Upper lobe of right lung (tissue), 1 donor: ENCODE measurements around the gene NRXN3. TPM values are rescaled to one million over a fixed set of nuclear protein-coding genes. Genes with fewer than 3 reads are reported as not detected.

Experiments
- ATAC-seq: fragments of 200-7000 bp; cut with Tn5 transposase; one replicate; pipeline ENCODE4 v1.9.1; 2020; ENCODE audit warnings: mild to moderate bottlenecking, moderate library complexity
- DNase-seq: peaks from one replicate; pipeline ENCODE4 v3.0.0-alpha.2; 2020
- H3K27ac ChIP-seq: fragments of 200-600 bp; one replicate; pipeline ENCODE4 v1.8.0; 2022
- H3K27me3 ChIP-seq: fragments of 200-600 bp; one replicate; pipeline ENCODE4 v1.8.0; 2022; ENCODE audit warnings: mild to moderate bottlenecking
- H3K36me3 ChIP-seq: fragments of 200-600 bp; one replicate; pipeline ENCODE4 v1.8.0; 2022
- H3K4me1 ChIP-seq: fragments of 200-600 bp; one replicate; pipeline ENCODE4 v1.8.0; 2022
- H3K4me3 ChIP-seq: fragments of 200-600 bp; one replicate; pipeline ENCODE4 v1.8.0; 2022; ENCODE audit warnings: mild to moderate bottlenecking
- H3K9me3 ChIP-seq: fragments of 200-600 bp; one replicate; pipeline ENCODE4 v1.8.0; 2022
- CTCF ChIP-seq: fragments of 200-600 bp; IDR thresholded peaks from one replicate; pipeline ENCODE4 v1.8.0; 2022; ENCODE audit warnings: antibody characterized with exemption
- intact Hi-C: fragments of 100-400 bp; cut with DNase I; formaldehyde crosslinking; loops from one replicate; pipeline ENCODE4 v1.11.0; 2022
- total RNA-seq: library from RNA; stranded (reverse); fragmentation: NEBNext Ultra II Directional; extraction: Animal tissue kit (Norgen Biotek cat#: 25700); gene quantifications from one replicate; pipeline ENCODE4 v1.2.1, GENCODE V29; 2021
- donor health status: DM: no; HTN: yes; CAD: no; lungs with severe emphysema.

The NRXN3 gene
- total RNA-seq, 1 donor from 2014 or later, result 10.0 TPM

DNA sequence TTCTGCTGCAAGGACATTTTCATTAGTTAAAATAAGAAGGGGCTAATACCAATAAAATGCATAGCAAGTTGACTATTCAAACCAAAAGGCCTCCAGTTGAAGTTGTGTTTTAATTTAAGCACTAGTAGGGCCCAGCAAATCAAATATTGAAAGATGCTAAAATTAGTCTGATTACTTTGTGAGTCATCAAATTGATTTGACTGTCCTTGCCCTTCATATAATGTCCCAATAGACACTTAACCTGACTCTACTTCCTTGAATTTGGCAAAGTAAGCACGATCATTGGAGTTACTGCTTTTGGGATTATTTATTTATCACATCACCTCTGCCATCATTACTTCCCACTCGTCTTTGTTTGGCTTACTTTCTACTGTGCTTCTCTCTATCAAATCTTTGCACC is 1242.6 kb downstream of the NRXN3 start:
- Histone ChIP-seq H3K4me1 (no peaks in the 10 kb centered on the region), H3K36me3 (no peaks in the 10 kb centered on the region), H3K27ac (no peak overlapping the region), H3K9me3 (no peaks in the 10 kb centered on the region), H3K27me3 (no peaks in the 10 kb centered on the region), H3K4me3 (no peak overlapping the region)
- intact Hi-C loops, result no loop called here
- no peak for TF ChIP-seq CTCF
- DNase-seq (no peak), ATAC-seq (no peak)

DNA sequence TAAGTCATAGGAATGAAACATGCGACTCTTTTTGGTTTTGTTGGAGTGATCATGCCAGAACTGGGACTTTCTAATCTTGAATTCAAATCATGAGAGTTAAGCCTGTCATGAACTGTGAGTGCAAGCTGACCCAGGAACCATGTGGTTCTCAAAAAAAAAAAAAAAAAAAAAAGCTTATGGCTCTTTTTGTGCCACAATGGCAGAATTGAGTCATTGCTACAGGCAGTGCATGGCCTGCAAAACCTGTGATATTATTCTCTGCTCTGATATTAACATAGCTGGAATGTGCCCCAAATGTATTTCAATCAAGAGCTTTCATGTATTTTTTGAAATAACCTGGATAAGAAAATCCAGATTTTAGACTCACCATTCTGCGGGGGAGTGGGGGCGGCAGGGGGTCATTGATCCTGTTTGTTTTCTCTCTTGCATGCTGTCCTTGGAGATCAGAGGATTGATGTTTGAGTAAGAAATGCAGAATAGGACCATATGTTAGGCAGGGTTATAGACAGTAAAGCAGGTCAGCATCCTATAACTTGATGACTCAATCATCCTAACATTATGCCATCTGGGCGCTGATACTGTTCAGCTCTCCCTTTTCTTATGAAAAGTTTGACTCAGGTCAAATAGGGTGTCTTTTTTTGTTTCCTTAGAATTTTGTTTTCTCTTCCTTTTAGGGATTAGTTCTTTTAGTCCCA is 1243.7 kb downstream of the NRXN3 start:
- no peak for DNase-seq
- Histone ChIP-seq H3K4me3 (no peak overlapping the region), H3K9me3 (no peaks in the 10 kb centered on the region), H3K36me3 (no peaks in the 10 kb centered on the region), H3K27me3 (no peaks in the 10 kb centered on the region), H3K27ac (no peak overlapping the region), H3K4me1 (no peaks in the 10 kb centered on the region)
- no peak for TF ChIP-seq CTCF
- ATAC-seq, result no peak
- intact Hi-C loops, result no loop called here

DNA sequence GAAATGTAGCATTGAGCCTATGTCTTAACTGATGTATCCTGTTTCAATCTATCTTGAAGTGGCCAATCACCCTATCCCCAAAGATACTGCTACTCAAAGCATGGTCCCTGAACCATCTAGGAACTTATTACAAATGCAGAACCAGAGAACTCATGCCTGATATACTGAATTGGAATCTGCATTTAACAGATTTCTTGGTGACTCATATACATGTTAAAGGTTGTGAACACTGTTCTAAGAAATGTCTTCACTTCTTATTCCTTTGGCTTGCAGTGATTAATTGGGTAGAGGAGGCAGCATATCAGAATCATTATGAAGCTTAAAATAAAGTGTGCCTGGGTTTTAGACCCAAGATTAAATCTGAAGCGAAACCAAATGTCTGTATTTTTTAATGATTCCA is 1245.6 kb downstream of the NRXN3 start:
- Histone ChIP-seq H3K27ac (no peak overlapping the region), H3K9me3 (no peaks in the 10 kb centered on the region), H3K4me3 (no peak overlapping the region), H3K36me3 (no peaks in the 10 kb centered on the region), H3K27me3 (no peaks in the 10 kb centered on the region), H3K4me1 (no peaks in the 10 kb centered on the region)
- intact Hi-C loops, result no loop called here
- ATAC-seq (no peak), DNase-seq (no peak)
- TF ChIP-seq CTCF, result no peak

- intact Hi-C loops, result no loop called here
- Histone ChIP-seq H3K36me3 (no peaks in the 10 kb centered on the region), H3K4me3 (no peak overlapping the region), H3K27ac (no peak overlapping the region), H3K27me3 (no peaks in the 10 kb centered on the region), H3K9me3 (no peaks in the 10 kb centered on the region), H3K4me1 (no peaks in the 10 kb centered on the region)
- no peak for ATAC-seq
- no peak for TF ChIP-seq CTCF
- no peak for DNase-seq
Measured at GRCh38 chr14:79417961-79418360, 1247.8 kb downstream of the NRXN3 start.

- no peak overlapping the region for H3K4me3 ChIP-seq
- ATAC-seq (no peak), DNase-seq (no peak)
- H3K9me3 ChIP-seq, result no peaks in the 10 kb centered on the region
- no peak overlapping the region for H3K27ac ChIP-seq
- H3K36me3 ChIP-seq, result no peaks in the 10 kb centered on the region
- no peaks in the 10 kb centered on the region for H3K4me1 ChIP-seq
- intact Hi-C loops, result no loop called here
- TF ChIP-seq CTCF, result no peak
- H3K27me3 ChIP-seq, result no peaks in the 10 kb centered on the region
Measured at GRCh38 chr14:79418649-79419415, 1248.7 kb downstream of the NRXN3 start.
